Upper lobe of left lung (tissue), 6 donors: ENCODE results near the gene ANKHD1. TPM values are rescaled to one million over a fixed set of nuclear protein-coding genes. Genes with fewer than 3 reads are reported as not detected.

ENCODE experiments used
- ATAC-seq, 2 donors: fragments of 200-7000 bp; cut with Tn5 transposase; one replicate each; pipeline ENCODE4 v1.9.1; 2022; ENCODE audit warnings: mild to moderate bottlenecking in 2 of 2, moderate library complexity in 2 of 2; ENCODE audit not compliant: low FRiP score in 2 of 2
- DNase-seq, 2 donors: peaks; one replicate each; pipeline ENCODE4 v3.0.0-alpha.2; 2019 to 2020
- H3K27ac ChIP-seq, 4 donors: fragments of 200-600 bp; sonication (generic); one replicate each; pipeline ENCODE4 v1.5.1; 2016 to 2019
- H3K27me3 ChIP-seq, 4 donors: fragments of 200-600 bp; sonication (generic); one replicate each; pipeline ENCODE4 v1.5.1; 2017 to 2019
- H3K36me3 ChIP-seq, 4 donors: fragments of 200-600 bp; sonication (generic); one replicate each; pipeline ENCODE4 v1.5.1; 2016 to 2019
- H3K4me1 ChIP-seq, 4 donors: fragments of 200-600 bp; sonication (generic); one replicate each; pipeline ENCODE4 v1.5.1; 2018 to 2019
- H3K4me3 ChIP-seq, 4 donors: fragments of 200-600 bp; sonication (generic); one replicate each; pipeline ENCODE4 v1.5.1; 2017 to 2019; ENCODE audit warnings: mild to moderate bottlenecking in 2 of 4, moderate library complexity in 1 of 4
- H3K9me3 ChIP-seq, 4 donors: fragments of 200-600 bp; sonication (generic); one replicate each; pipeline ENCODE4 v1.5.1; 2018 to 2019
- CTCF ChIP-seq, 6 experiments: fragments of 450-650 bp in 4 of 6; fragments of 200-600 bp in 2 of 6; sonication (generic) in 2 of 6; IDR thresholded peaks; one replicate each; pipeline ENCODE4 v1.5.1; 2016 to 2019; ENCODE audit warnings: antibody characterized with exemption in 6 of 6
- EP300 ChIP-seq, 4 donors: sonication (generic); formaldehyde crosslinking; IDR thresholded peaks; one replicate each; pipeline ENCODE4 v1.5.1; 2017; ENCODE audit warnings: antibody characterized with exemption in 4 of 4, control low read depth in 2 of 4
- POLR2A ChIP-seq, 4 donors: fragments of 450-650 bp; IDR thresholded peaks; one replicate each; pipeline ENCODE4 v1.5.1; 2016 to 2017; ENCODE audit warnings: antibody characterized with exemption in 4 of 4, mild to moderate bottlenecking in 2 of 4
- POLR2AphosphoS5 ChIP-seq, 2 donors: sonication (generic); formaldehyde crosslinking; IDR thresholded peaks; one replicate each; pipeline ENCODE4 v1.5.1; 2017; ENCODE audit warnings: antibody characterized with exemption in 2 of 2
- WGBS, 2 donors: methylation state at CpG; one replicate each; pipeline ENCODE4 v1.1.5; 2017 to 2018; 5-methylcytosine and 5-hydroxymethylcytosine counted together
- total RNA-seq, 6 donors: library from RNA; depleted of rRNA in 4 of 6; stranded (reverse); fragments of >200 nt in 4 of 6; gene quantifications; one replicate each; pipeline versions ENCODE4 v1.1.0 to v1.2.1, GENCODE V29; 2016 to 2021
- donor health status: DM: no; HTN: no; CAD: no; lungs with moderate emphysema.
- donor health status: DM: no; HTN: yes; CAD: no; lungs with severe emphysema.

Gene ANKHD1
- total RNA-seq, 6 donors from 2014 or later = 97.0 to 338 (median 135) TPM

- H3K27me3 ChIP-seq = no peaks in the 10 kb centered on the region
- no peaks in the 10 kb centered on the region for H3K9me3 ChIP-seq
- H3K36me3 ChIP-seq = peaks cover 2 to 32% (median 16%) of the 10 kb centered on the region in 4 donors
- DNase-seq (no peak), ATAC-seq (no peak)
- peaks cover 45 to 69% (median 48%) of the 10 kb centered on the region in 4 donors for H3K4me1 ChIP-seq
- peak overlapping the region; percentile 12 to 97 (median 86) for H3K27ac ChIP-seq
- WGBS, 2 donors = 94 to 100% methylated on average over 1 of the region's 1 CpG
- H3K4me3 ChIP-seq = no peak overlapping the region
- TF ChIP-seq POLR2A (IDR thresholded peaks at IDR 0.05) (no peak), POLR2AphosphoS5 (IDR thresholded peaks at IDR 0.05) (no peak), EP300 (IDR thresholded peaks at IDR 0.05) (no peak), CTCF (IDR thresholded peaks at IDR 0.05) (no peak)
Measured at GRCh38 chr5:140570488-140570887, 168.9 kb downstream of the ANKHD1 start.

- 82 to 84% methylated on average over 5 of the region's 5 CpGs for WGBS, 2 donors
- Histone ChIP-seq H3K4me3 (no peak overlapping the region), H3K27ac (peak overlapping the region; percentile 12 to 97 (median 86)), H3K9me3 (no peaks in the 10 kb centered on the region), H3K36me3 (peaks cover 2 to 32% (median 16%) of the 10 kb centered on the region in 4 donors), H3K4me1 (peaks cover 41 to 64% (median 45%) of the 10 kb centered on the region in 4 donors), H3K27me3 (no peaks in the 10 kb centered on the region)
- ATAC-seq (peak in 1 of 2 donors; percentile 6), DNase-seq (peak in 1 of 2 donors; percentile 76)
- no peak for TF ChIP-seq POLR2A (IDR thresholded peaks at IDR 0.05)
- no peak for TF ChIP-seq EP300 (IDR thresholded peaks at IDR 0.05)
- peak in 1 of 2 donors; percentile 19 for TF ChIP-seq POLR2AphosphoS5 (IDR thresholded peaks at IDR 0.05)
- no peak for TF ChIP-seq CTCF (IDR thresholded peaks at IDR 0.05)
Measured at GRCh38 chr5:140571105-140571504, 169.5 kb downstream of the ANKHD1 start.

GRCh38 chr5:140573683-140574082 lies 172.1 kb downstream of the ANKHD1 start:
- no peaks in the 10 kb centered on the region for H3K27me3 ChIP-seq
- peak overlapping the region in 2 of 4 donors; percentile 59 to 68 for H3K27ac ChIP-seq
- peaks cover 26 to 45% (median 38%) of the 10 kb centered on the region in 4 donors for H3K4me1 ChIP-seq
- WGBS, 2 donors = 95% methylated on average over 7 of the region's 7 CpGs
- ATAC-seq (no peak), DNase-seq (peak in 1 of 2 donors; percentile 73)
- H3K9me3 ChIP-seq = no peaks in the 10 kb centered on the region
- no peak for TF ChIP-seq CTCF (IDR thresholded peaks at IDR 0.05)
- no peak for TF ChIP-seq POLR2A (IDR thresholded peaks at IDR 0.05)
- TF ChIP-seq POLR2AphosphoS5 (IDR thresholded peaks at IDR 0.05) = no peak
- TF ChIP-seq EP300 (IDR thresholded peaks at IDR 0.05) = no peak
- no peak overlapping the region for H3K4me3 ChIP-seq
- H3K36me3 ChIP-seq = peaks cover 0 to 8% (median under 1%) of the 10 kb centered on the region in 4 donors

- Histone ChIP-seq H3K4me1 (peaks cover 22 to 40% (median 33%) of the 10 kb centered on the region in 4 donors), H3K9me3 (no peaks in the 10 kb centered on the region), H3K36me3 (peaks cover 0 to 7% (median under 1%) of the 10 kb centered on the region in 4 donors), H3K4me3 (no peak overlapping the region), H3K27me3 (no peaks in the 10 kb centered on the region), H3K27ac (peak overlapping the region in 2 of 4 donors; percentile 59 to 68)
- 41 to 56% methylated on average over 3 of the region's 3 CpGs for WGBS, 2 donors
- no peak for ATAC-seq
- no peak for TF ChIP-seq EP300 (IDR thresholded peaks at IDR 0.05)
- TF ChIP-seq POLR2AphosphoS5 (IDR thresholded peaks at IDR 0.05) = peak in 1 of 2 donors; percentile 8
- TF ChIP-seq POLR2A (IDR thresholded peaks at IDR 0.05) = no peak
- TF ChIP-seq CTCF (IDR thresholded peaks at IDR 0.05) = no peak
- no peak for DNase-seq
Measured at GRCh38 chr5:140574165-140574564, 172.5 kb downstream of the ANKHD1 start.

GRCh38 chr5:140575309-140575708 lies 173.7 kb downstream of the ANKHD1 start:
- Histone ChIP-seq H3K9me3 (no peaks in the 10 kb centered on the region), H3K4me1 (peaks cover 10 to 29% (median 22%) of the 10 kb centered on the region in 4 donors), H3K4me3 (no peak overlapping the region), H3K27ac (peak overlapping the region in 3 of 4 donors; percentile 36 to 59 (median 53)), H3K36me3 (peaks cover 0 to 3% (median under 1%) of the 10 kb centered on the region in 4 donors), H3K27me3 (no peaks in the 10 kb centered on the region)
- ATAC-seq (peak; percentile 83 to 90), DNase-seq (peak in 1 of 2 donors; percentile 74)
- TF ChIP-seq EP300 (IDR thresholded peaks at IDR 0.05) (no peak), POLR2AphosphoS5 (IDR thresholded peaks at IDR 0.05) (peak in 1 of 2 donors; percentile 51), CTCF (IDR thresholded peaks at IDR 0.05) (peak; percentile 43 to 71 (median 63)), POLR2A (IDR thresholded peaks at IDR 0.05) (no peak)
- 71 to 77% methylated on average over 8 of the region's 8 CpGs for WGBS, 2 donors
